ENCODE measurements around the gene ZBTB42.

GRCh38 chr14:104767634-104767918, 33.3 kb upstream of the ZBTB42 start:
- TF ChIP-seq CTCF (conservative IDR thresholded peaks at IDR 0.05; ENCODE audit: low read depth, low read length) (no peak), EZH2 (IDR thresholded peaks at IDR 0.05; ENCODE audit: borderline replicate concordance, low read depth, low read length, poor library complexity, severe bottlenecking) (no peak)
